ENCODE results near the gene BACH2.

The BACH2 gene

GRCh38 chr6:90024633-90025032, 272.0 kb downstream of the BACH2 start:
- intact Hi-C loops (cut with DNase I): no loop called here
- DNase-seq: no peak

- intact Hi-C loops (cut with DNase I): no loop called here
- no peak for DNase-seq
Observed at GRCh38 chr6:90021711-90022110, 274.9 kb downstream of the BACH2 start.

GRCh38 chr6:90020746-90021145, 275.9 kb downstream of the BACH2 start:
- no peak for DNase-seq

GRCh38 chr6:90019216-90019615, 277.4 kb downstream of the BACH2 start:
- intact Hi-C loops (cut with DNase I): no loop called here
- no peak for DNase-seq

More at GRCh38 chr6:90020746-90021145, 275.9 kb downstream of the BACH2 start:
- intact Hi-C loops (cut with DNase I): no loop called here

- intact Hi-C loops (cut with DNase I): no loop called here
- no peak for DNase-seq
Observed at GRCh38 chr6:90015883-90016282, 280.8 kb downstream of the BACH2 start.

- intact Hi-C loops (cut with DNase I): no loop called here
- DNase-seq: no peak
Observed at GRCh38 chr6:90008908-90009501, 287.6 kb downstream of the BACH2 start.

GRCh38 chr6:90008189-90008907, 288.3 kb downstream of the BACH2 start:
- DNase-seq: no peak
- intact Hi-C loops (cut with DNase I): no loop called here

GRCh38 chr6:90005048-90005827, 291.4 kb downstream of the BACH2 start:
- intact Hi-C loops (cut with DNase I): no loop called here
- DNase-seq: no peak

- intact Hi-C loops (cut with DNase I): no loop called here
- DNase-seq: no peak
Observed at GRCh38 chr6:90004511-90004910, 292.1 kb downstream of the BACH2 start.

GRCh38 chr6:90003941-90004340, 292.7 kb downstream of the BACH2 start:
- DNase-seq: no peak
- intact Hi-C loops (cut with DNase I): no loop called here

GRCh38 chr6:90003069-90003795, 293.4 kb downstream of the BACH2 start:
- intact Hi-C loops (cut with DNase I): no loop called here

GRCh38 chr6:90000864-90001731, 295.5 kb downstream of the BACH2 start:
- DNase-seq: no peak
- intact Hi-C loops (cut with DNase I): no loop called here

More at GRCh38 chr6:90003069-90003795, 293.4 kb downstream of the BACH2 start:
- no peak for DNase-seq

- intact Hi-C loops (cut with DNase I): no loop called here
- DNase-seq: no peak
Observed at GRCh38 chr6:89999945-90000825, 296.5 kb downstream of the BACH2 start.

GRCh38 chr6:89999154-89999553, 297.5 kb downstream of the BACH2 start:
- intact Hi-C loops (cut with DNase I): no loop called here
- DNase-seq: no peak

- peak in 1 of 10 donors; percentile 11 for DNase-seq
- intact Hi-C loops (cut with DNase I): no loop called here
Observed at GRCh38 chr6:89997456-89998445, 298.9 kb downstream of the BACH2 start.

- no peak for DNase-seq
- intact Hi-C loops (cut with DNase I): no loop called here
Observed at GRCh38 chr6:89993411-89993810, 303.2 kb downstream of the BACH2 start.

GRCh38 chr6:89992818-89993217, 303.8 kb downstream of the BACH2 start:
- DNase-seq: no peak
- intact Hi-C loops (cut with DNase I): no loop called here

- DNase-seq: no peak
- intact Hi-C loops (cut with DNase I): loop anchor here (5.0 kb wide), 2 partner anchors 83 to 308 kb away; partner anchors contain the start of gene BACH2
Observed at GRCh38 chr6:89989742-89990141, 306.9 kb downstream of the BACH2 start.
